ENCODE data around the gene TSHZ2.

TSHZ2 gene

GRCh38 chr20:53126185-53126584 is 154.0 kb downstream of the TSHZ2 start:
- H3K27me3 ChIP-seq, result no peaks in the 10 kb centered on the region
- TF ChIP-seq, protein P1, sequence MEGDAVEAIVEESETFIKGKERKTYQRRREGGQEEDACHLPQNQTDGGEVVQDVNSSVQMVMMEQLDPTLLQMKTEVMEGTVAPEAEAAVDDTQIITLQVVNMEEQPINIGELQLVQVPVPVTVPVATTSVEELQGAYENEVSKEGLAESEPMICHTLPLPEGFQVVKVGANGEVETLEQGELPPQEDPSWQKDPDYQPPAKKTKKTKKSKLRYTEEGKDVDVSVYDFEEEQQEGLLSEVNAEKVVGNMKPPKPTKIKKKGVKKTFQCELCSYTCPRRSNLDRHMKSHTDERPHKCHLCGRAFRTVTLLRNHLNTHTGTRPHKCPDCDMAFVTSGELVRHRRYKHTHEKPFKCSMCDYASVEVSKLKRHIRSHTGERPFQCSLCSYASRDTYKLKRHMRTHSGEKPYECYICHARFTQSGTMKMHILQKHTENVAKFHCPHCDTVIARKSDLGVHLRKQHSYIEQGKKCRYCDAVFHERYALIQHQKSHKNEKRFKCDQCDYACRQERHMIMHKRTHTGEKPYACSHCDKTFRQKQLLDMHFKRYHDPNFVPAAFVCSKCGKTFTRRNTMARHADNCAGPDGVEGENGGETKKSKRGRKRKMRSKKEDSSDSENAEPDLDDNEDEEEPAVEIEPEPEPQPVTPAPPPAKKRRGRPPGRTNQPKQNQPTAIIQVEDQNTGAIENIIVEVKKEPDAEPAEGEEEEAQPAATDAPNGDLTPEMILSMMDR (IDR thresholded peaks at IDR 0.05; ENCODE audit: low read depth, low read length), result no peak
- peaks cover 27% of the 10 kb centered on the region for H3K4me1 ChIP-seq
- no peaks in the 10 kb centered on the region for H3K9me3 ChIP-seq
- no peak overlapping the region for H3K4me3 ChIP-seq (ENCODE audit: low read depth, low read length)
- no peak for DNase-seq
- H3K36me3 ChIP-seq, result no peaks in the 10 kb centered on the region; the same call in 1 of the 2 replicates

- Histone ChIP-seq H3K4me3 (ENCODE audit: low read depth, low read length) (no peak overlapping the region), H3K27me3 (no peaks in the 10 kb centered on the region), H3K4me1 (peaks cover 27% of the 10 kb centered on the region), H3K36me3 (no peaks in the 10 kb centered on the region; the same call in 1 of the 2 replicates), H3K9me3 (no peaks in the 10 kb centered on the region)
- no peak for DNase-seq
- TF ChIP-seq, protein P1 (IDR thresholded peaks at IDR 0.05; ENCODE audit: low read depth, low read length), result no peak
Measured at GRCh38 chr20:53127027-53127426, 154.9 kb downstream of the TSHZ2 start.

GRCh38 chr20:53128004-53128403 is 155.8 kb downstream of the TSHZ2 start:
- H3K36me3 ChIP-seq, result no peaks in the 10 kb centered on the region; the same call in 1 of the 2 replicates
- TF ChIP-seq, protein P1 (IDR thresholded peaks at IDR 0.05; ENCODE audit: low read depth, low read length), result no peak
- no peak overlapping the region for H3K4me3 ChIP-seq (ENCODE audit: low read depth, low read length)
- no peaks in the 10 kb centered on the region for H3K27me3 ChIP-seq
- H3K4me1 ChIP-seq, result peaks cover 27% of the 10 kb centered on the region
- H3K9me3 ChIP-seq, result no peaks in the 10 kb centered on the region
- no peak for DNase-seq

DNA sequence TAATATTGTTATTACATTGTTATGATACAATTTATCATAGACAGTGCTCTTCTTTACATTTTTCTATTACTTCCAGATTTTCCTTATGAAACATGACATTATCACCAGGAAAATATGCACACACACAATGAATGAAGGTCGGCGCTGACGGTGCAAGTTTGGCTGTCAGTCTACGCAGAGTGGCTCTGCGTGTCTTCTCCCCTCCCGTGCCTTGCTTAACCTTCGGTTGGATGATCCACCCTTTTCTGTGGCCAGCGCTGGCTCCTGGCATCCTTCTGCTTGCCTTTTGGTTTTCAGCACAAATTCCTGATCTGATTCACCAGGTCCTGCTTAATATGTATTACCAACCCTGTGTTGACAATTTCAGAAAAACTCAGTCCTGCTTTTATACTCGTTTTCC is 157.4 kb downstream of the TSHZ2 start:
- Histone ChIP-seq H3K27me3 (no peaks in the 10 kb centered on the region), H3K36me3 (no peaks in the 10 kb centered on the region; the same call in 1 of the 2 replicates), H3K4me3 (ENCODE audit: low read depth, low read length) (no peak overlapping the region), H3K4me1 (peaks cover 22% of the 10 kb centered on the region), H3K9me3 (no peaks in the 10 kb centered on the region)
- TF ChIP-seq, protein P1 (IDR thresholded peaks at IDR 0.05; ENCODE audit: low read depth, low read length), result no peak
- no peak for DNase-seq

DNA sequence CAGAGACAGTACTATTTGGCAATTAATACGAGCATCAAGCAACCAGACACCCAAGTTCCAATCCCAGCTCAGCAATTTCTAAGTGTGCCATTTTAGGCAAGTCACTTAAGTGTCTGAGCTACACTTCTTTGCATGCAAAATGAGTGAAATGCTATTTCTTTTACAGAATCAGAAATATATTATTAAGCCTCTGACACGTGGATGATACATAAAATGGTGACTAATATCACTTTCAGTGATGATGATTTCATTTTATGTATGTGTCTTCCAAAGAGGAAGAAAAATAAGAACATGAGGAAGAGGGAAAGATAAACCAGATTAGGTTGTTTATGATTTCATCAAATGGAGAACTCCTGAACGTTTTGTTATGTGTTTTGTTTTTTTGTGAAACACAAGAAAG is 158.6 kb downstream of the TSHZ2 start:
- Histone ChIP-seq H3K36me3 (no peaks in the 10 kb centered on the region), H3K9me3 (no peaks in the 10 kb centered on the region), H3K4me3 (ENCODE audit: low read depth, low read length) (no peak overlapping the region), H3K27me3 (no peaks in the 10 kb centered on the region), H3K4me1 (peaks cover 18% of the 10 kb centered on the region)
- TF ChIP-seq, protein P1 (IDR thresholded peaks at IDR 0.05; ENCODE audit: low read depth, low read length), result no peak
- DNase-seq, result no peak

GRCh38 chr20:53133125-53133524 is 161.0 kb downstream of the TSHZ2 start:
- no peaks in the 10 kb centered on the region for H3K4me1 ChIP-seq
- DNase-seq, result no peak
- TF ChIP-seq, protein P1 (IDR thresholded peaks at IDR 0.05; ENCODE audit: low read depth, low read length), result no peak

More at GRCh38 chr20:53133125-53133524, 161.0 kb downstream of the TSHZ2 start:
- H3K27me3 ChIP-seq, result no peaks in the 10 kb centered on the region
- no peak overlapping the region for H3K4me3 ChIP-seq (ENCODE audit: low read depth, low read length)
- no peaks in the 10 kb centered on the region for H3K9me3 ChIP-seq
- no peaks in the 10 kb centered on the region for H3K36me3 ChIP-seq
